GM12878 (cell line): ENCODE data around the gene SLX4IP.

Source experiments
- BRCA1 ChIP-seq: IDR thresholded peaks from 2 replicates; pipeline ENCODE4 v1.6.1; 2011; ENCODE audit warnings: low read depth, low read length, improper control_type of control experiment
- CTCF ChIP-seq, 3 experiments: IDR thresholded peaks in 2 of 3; conservative IDR thresholded peaks in 1 of 3; 2 replicates each; pipeline ENCODE4 v1.5.1; 2011; ENCODE audit warnings: low read depth in 3 of 3, low read length in 3 of 3, mild to moderate bottlenecking in 3 of 3, control low read depth in 2 of 3, moderate library complexity in 2 of 3, inconsistent platforms in 1 of 3, mixed read lengths in 1 of 3; ENCODE audit not compliant: control insufficient read depth in 2 of 3, insufficient read depth in 1 of 3; ENCODE audit errors: extremely low read depth in 1 of 3
- EZH2 ChIP-seq: IDR thresholded peaks from 2 replicates; pipeline ENCODE4 v1.6.1; 2012; ENCODE audit warnings: low read depth, mild to moderate bottlenecking, control low read depth, inconsistent platforms, low read length, borderline replicate concordance; ENCODE audit not compliant: control insufficient read depth
- NFYA ChIP-seq: IDR thresholded peaks from 2 replicates; pipeline ENCODE4 v1.6.1; 2011; ENCODE audit warnings: low read depth, mild to moderate bottlenecking, low read length, improper control_type of control experiment, borderline replicate concordance
- RB1 ChIP-seq: fragments of 450-650 bp; formaldehyde crosslinking; IDR thresholded peaks from 2 replicates; pipeline ENCODE4 v1.6.1; 2017; ENCODE audit warnings: mild to moderate bottlenecking, borderline replicate concordance
- REST ChIP-seq: IDR thresholded peaks from 2 replicates; pipeline ENCODE4 v1.6.1; 2012; ENCODE audit warnings: mild to moderate bottlenecking, low read depth, low read length
- SPI1 ChIP-seq: IDR thresholded peaks from 2 replicates; pipeline ENCODE4 v1.6.1; 2011; ENCODE audit warnings: low read depth, mild to moderate bottlenecking, low read length, moderate library complexity, borderline replicate concordance; ENCODE audit not compliant: insufficient read depth
- SREBF2 ChIP-seq: IDR thresholded peaks from 2 replicates; pipeline ENCODE4 v1.6.1; 2012; ENCODE audit warnings: mild to moderate bottlenecking, low read length
- SUPT20H ChIP-seq: IDR thresholded peaks from 2 replicates; pipeline ENCODE4 v1.6.1; 2011; ENCODE audit warnings: low read depth, mild to moderate bottlenecking, low read length, moderate library complexity, borderline replicate concordance; ENCODE audit not compliant: control insufficient read depth
- TBL1XR1 ChIP-seq: IDR thresholded peaks from 2 replicates; pipeline ENCODE4 v1.6.1; 2012; ENCODE audit warnings: low read depth, low read length, improper control_type of control experiment

- TF ChIP-seq EZH2 (no peak), BRCA1 (no peak), RB1 (no peak), SUPT20H (no peak), TBL1XR1 (no peak), SPI1 (no peak), REST (no peak), CTCF (IDR thresholded peaks at IDR 0.05 in 2 of 3, conservative IDR thresholded peaks at IDR 0.05 in 1 of 3; ENCODE audit: control insufficient read depth in 2 of 3, extremely low read depth in 1 of 3, insufficient read depth in 1 of 3, low read depth in 3 of 3, low read length in 3 of 3) (no peak), SREBF2 (no peak), NFYA (no peak)
Measured at GRCh38 chr20:10668677-10669368, 233.7 kb downstream of the SLX4IP start.
